ENCODE results near the gene NPTX1.

DNA sequence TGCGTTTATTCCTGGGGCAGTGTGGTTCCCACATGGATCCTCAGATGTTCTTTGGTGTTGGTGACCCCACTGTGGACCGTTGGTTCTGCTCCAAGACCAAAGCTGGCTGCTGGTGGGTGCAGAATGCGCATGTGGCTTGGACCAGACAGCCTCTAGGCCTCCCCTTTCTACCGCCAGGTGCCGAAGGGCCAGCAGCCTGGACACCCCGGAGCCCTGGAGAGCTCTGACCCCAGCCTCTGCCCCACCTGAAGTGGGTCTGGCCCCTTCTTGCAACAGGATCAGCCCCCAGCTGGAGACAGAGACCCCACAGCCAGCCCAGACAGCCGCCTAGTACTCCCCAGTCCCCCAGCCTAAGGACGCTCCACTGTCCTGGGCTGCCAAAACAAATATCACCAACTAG, 18.4 kb downstream of the NPTX1 start:
- TF ChIP-seq, protein P1, sequence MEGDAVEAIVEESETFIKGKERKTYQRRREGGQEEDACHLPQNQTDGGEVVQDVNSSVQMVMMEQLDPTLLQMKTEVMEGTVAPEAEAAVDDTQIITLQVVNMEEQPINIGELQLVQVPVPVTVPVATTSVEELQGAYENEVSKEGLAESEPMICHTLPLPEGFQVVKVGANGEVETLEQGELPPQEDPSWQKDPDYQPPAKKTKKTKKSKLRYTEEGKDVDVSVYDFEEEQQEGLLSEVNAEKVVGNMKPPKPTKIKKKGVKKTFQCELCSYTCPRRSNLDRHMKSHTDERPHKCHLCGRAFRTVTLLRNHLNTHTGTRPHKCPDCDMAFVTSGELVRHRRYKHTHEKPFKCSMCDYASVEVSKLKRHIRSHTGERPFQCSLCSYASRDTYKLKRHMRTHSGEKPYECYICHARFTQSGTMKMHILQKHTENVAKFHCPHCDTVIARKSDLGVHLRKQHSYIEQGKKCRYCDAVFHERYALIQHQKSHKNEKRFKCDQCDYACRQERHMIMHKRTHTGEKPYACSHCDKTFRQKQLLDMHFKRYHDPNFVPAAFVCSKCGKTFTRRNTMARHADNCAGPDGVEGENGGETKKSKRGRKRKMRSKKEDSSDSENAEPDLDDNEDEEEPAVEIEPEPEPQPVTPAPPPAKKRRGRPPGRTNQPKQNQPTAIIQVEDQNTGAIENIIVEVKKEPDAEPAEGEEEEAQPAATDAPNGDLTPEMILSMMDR (IDR thresholded peaks at IDR 0.05) = no peak
- TF ChIP-seq POLR2A (IDR thresholded peaks at IDR 0.05) = no peak

Measured in thyroid gland (tissue), 4 donors.